ENCODE results near the gene KLKB1. TPM values are rescaled to one million over a fixed set of nuclear protein-coding genes. Genes with fewer than 3 reads are reported as not detected.
"Not testable (repeated sequence)": the region's sequence is repeated elsewhere in the genome, so short reads cannot be mapped to it uniquely, and the experiment has no call there.

Gene KLKB1
- total and polyA plus RNA-seq, 2 donors (not counting 1 experiment from before 2014, with no cell fraction given), result 0.06 to 0.17 TPM

DNA sequence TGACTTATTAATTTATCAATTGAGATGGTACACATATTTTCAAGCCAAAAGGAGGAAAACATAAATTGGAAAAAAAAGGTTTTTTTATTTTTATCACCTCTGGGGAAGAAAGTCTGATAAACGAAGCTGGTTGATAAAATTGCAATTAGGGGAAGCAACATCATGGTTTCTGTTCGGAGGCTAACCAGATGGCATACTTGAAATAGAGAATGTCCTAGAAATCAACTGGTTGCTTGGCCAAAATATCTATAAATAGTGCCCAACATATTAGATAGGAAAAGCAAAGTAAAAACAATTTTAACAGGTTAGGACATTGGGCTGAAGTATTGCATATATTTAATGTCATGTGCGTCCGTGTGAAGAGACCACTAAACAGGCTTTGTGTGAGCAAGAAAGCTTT lies 14.3 kb downstream of the KLKB1 start:
- Histone ChIP-seq H3K27ac (ENCODE audit: insufficient read depth, low read length) (no peak overlapping the region), H3K9me3 (ENCODE audit: control insufficient read depth, insufficient read depth, low read depth, low read length) (no peaks in the 10 kb centered on the region), H3K4me2 (ENCODE audit: extremely low read depth, insufficient read depth, low read length) (no peak overlapping the region), H3K4me3 (replicated peaks in 1 of 4; ENCODE audit: control extremely low read depth in 1 of 4, insufficient read depth in 1 of 4, low read depth in 3 of 4, low read length in 4 of 4) (no peak overlapping the region), H3K36me3 (ENCODE audit: control insufficient read depth, insufficient read depth, low read length) (no peaks in the 10 kb centered on the region), H2AFZ (ENCODE audit: low read length) (no peak overlapping the region), H3K27me3 (ENCODE audit: control insufficient read depth, insufficient read depth, low read length) (no peaks in the 10 kb centered on the region), H3K79me2 (ENCODE audit: control insufficient read depth, insufficient read depth, low read length) (no peaks in the 10 kb centered on the region), H4K20me1 (ENCODE audit: control insufficient read depth, extremely low read depth, insufficient read depth, low read length) (no peaks in the 10 kb centered on the region), H3K4me1 (ENCODE audit: control insufficient read depth, extremely low read depth, insufficient read depth, low read length) (no peaks in the 10 kb centered on the region), H3K9ac (ENCODE audit: insufficient read depth, low read length) (no peak overlapping the region)
- TF ChIP-seq, protein P1, sequence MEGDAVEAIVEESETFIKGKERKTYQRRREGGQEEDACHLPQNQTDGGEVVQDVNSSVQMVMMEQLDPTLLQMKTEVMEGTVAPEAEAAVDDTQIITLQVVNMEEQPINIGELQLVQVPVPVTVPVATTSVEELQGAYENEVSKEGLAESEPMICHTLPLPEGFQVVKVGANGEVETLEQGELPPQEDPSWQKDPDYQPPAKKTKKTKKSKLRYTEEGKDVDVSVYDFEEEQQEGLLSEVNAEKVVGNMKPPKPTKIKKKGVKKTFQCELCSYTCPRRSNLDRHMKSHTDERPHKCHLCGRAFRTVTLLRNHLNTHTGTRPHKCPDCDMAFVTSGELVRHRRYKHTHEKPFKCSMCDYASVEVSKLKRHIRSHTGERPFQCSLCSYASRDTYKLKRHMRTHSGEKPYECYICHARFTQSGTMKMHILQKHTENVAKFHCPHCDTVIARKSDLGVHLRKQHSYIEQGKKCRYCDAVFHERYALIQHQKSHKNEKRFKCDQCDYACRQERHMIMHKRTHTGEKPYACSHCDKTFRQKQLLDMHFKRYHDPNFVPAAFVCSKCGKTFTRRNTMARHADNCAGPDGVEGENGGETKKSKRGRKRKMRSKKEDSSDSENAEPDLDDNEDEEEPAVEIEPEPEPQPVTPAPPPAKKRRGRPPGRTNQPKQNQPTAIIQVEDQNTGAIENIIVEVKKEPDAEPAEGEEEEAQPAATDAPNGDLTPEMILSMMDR (conservative IDR thresholded peaks at IDR 0.05 in 1 of 2, IDR thresholded peaks at IDR 0.05 in 1 of 2; ENCODE audit: low read depth in 1 of 2, low read length in 2 of 2), result no peak
- no peak for TF ChIP-seq EZH2 (IDR thresholded peaks at IDR 0.05; ENCODE audit: low read length, missing control alignments)
- no peak for DNase-seq (ENCODE audit: low read depth in 2 of 2)

DNA sequence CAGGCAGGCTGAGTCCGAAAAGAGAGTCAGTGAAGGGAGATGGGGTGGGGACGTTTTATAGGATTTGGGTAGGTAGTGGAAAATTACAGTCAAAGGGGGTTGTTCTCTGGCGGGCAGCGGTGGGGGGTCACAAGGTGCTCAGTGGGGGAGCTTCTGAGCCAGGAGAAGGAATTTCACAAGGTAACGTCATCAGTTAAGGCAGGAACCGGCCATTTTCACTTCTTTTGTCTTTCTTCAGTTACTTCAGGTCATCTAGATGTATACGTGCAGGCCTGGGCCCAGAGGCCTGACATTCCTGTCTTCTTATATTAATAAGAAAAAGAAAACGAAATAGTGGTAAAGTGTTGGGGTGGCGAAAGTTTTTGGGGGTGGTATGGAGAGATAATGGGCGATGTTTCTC lies 14.7 kb downstream of the KLKB1 start:
- H3K79me2 ChIP-seq (ENCODE audit: control insufficient read depth, insufficient read depth, low read length); H3K9ac ChIP-seq (ENCODE audit: insufficient read depth, low read length); H3K4me1 ChIP-seq (ENCODE audit: control insufficient read depth, extremely low read depth, insufficient read depth, low read length); H3K27me3 ChIP-seq (ENCODE audit: control insufficient read depth, insufficient read depth, low read length); H3K4me2 ChIP-seq (ENCODE audit: extremely low read depth, insufficient read depth, low read length); H3K36me3 ChIP-seq (ENCODE audit: control insufficient read depth, insufficient read depth, low read length); H2AFZ ChIP-seq (ENCODE audit: low read length); DNase-seq (ENCODE audit: low read depth in 2 of 2); H3K9me3 ChIP-seq (ENCODE audit: control insufficient read depth, insufficient read depth, low read depth, low read length); H3K4me3 ChIP-seq (replicated peaks in 1 of 4; ENCODE audit: control extremely low read depth in 1 of 4, insufficient read depth in 1 of 4, low read depth in 3 of 4, low read length in 4 of 4); H4K20me1 ChIP-seq (ENCODE audit: control insufficient read depth, extremely low read depth, insufficient read depth, low read length); H3K27ac ChIP-seq (ENCODE audit: insufficient read depth, low read length): not testable (repeated sequence)

DNA sequence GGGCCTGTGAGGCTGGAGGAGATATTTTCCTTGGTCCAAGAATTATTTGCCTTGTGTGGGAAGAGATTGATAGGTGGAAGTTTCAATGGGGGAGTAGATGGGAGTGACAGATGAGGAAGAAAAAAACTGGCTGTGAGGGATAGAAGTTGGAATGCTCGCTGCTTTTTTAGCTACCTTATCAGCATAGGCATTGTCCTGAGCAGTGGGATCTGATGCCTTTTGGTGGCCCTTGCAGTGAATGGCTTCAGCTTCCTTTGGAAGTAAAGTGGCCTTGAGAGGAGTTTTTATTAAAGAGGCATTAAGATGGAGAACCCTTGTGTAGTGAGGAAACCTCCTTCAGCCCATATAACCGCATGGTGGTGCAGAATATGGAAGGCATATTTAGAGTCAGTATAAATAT lies 16.0 kb downstream of the KLKB1 start:
- Histone ChIP-seq H2AFZ (ENCODE audit: low read length) (no peak overlapping the region), H3K9ac (ENCODE audit: insufficient read depth, low read length) (no peak overlapping the region), H4K20me1 (ENCODE audit: control insufficient read depth, extremely low read depth, insufficient read depth, low read length) (no peaks in the 10 kb centered on the region), H3K4me3 (replicated peaks in 1 of 4; ENCODE audit: control extremely low read depth in 1 of 4, insufficient read depth in 1 of 4, low read depth in 3 of 4, low read length in 4 of 4) (no peak overlapping the region), H3K27ac (ENCODE audit: insufficient read depth, low read length) (no peak overlapping the region), H3K36me3 (ENCODE audit: control insufficient read depth, insufficient read depth, low read length) (no peaks in the 10 kb centered on the region), H3K4me2 (ENCODE audit: extremely low read depth, insufficient read depth, low read length) (no peak overlapping the region), H3K4me1 (ENCODE audit: control insufficient read depth, extremely low read depth, insufficient read depth, low read length) (no peaks in the 10 kb centered on the region), H3K27me3 (ENCODE audit: control insufficient read depth, insufficient read depth, low read length) (no peaks in the 10 kb centered on the region), H3K79me2 (ENCODE audit: control insufficient read depth, insufficient read depth, low read length) (no peaks in the 10 kb centered on the region), H3K9me3 (ENCODE audit: control insufficient read depth, insufficient read depth, low read depth, low read length) (no peaks in the 10 kb centered on the region)
- TF ChIP-seq, protein P1 (conservative IDR thresholded peaks at IDR 0.05 in 1 of 2, IDR thresholded peaks at IDR 0.05 in 1 of 2; ENCODE audit: low read depth in 1 of 2, low read length in 2 of 2), result no peak
- no peak for TF ChIP-seq EZH2 (IDR thresholded peaks at IDR 0.05; ENCODE audit: low read length, missing control alignments)
- no peak for DNase-seq (ENCODE audit: low read depth in 2 of 2)

All from fibroblast of lung (primary cell).